ENCODE data around the gene CARS1.

GRCh38 chr11:3055891-3056290 is 1.3 kb downstream of the CARS1 start:
- no peak for TF ChIP-seq YY1 (IDR thresholded peaks at IDR 0.05; ENCODE audit: insufficient read depth, insufficient read length)
- TF ChIP-seq ZNF274 (IDR thresholded peaks at IDR 0.05; ENCODE audit: low read depth, low read length) = no peak
- TF ChIP-seq SUZ12 (IDR thresholded peaks at IDR 0.05; ENCODE audit: extremely low read depth, insufficient read depth, insufficient read length) = no peak

Measured in NT2/D1 (cell line).